Gastroesophageal sphincter (tissue), 3 donors: ENCODE data around the gene MAN1C1.

Source experiments
- CTCF ChIP-seq, 4 experiments: fragments of 200-600 bp in 2 of 4; fragments of 450-650 bp in 2 of 4; sonication (generic) in 1 of 4; IDR thresholded peaks; one replicate each; pipeline ENCODE4 v1.5.1; 2017 to 2019; ENCODE audit warnings: antibody characterized with exemption in 4 of 4, mild to moderate bottlenecking in 2 of 4, moderate library complexity in 2 of 4
- POLR2A ChIP-seq, 2 donors: fragments of 450-650 bp; IDR thresholded peaks; one replicate each; pipeline ENCODE4 v1.6.1; 2017; ENCODE audit warnings: antibody characterized with exemption in 2 of 2, mild to moderate bottlenecking in 2 of 2, moderate library complexity in 1 of 2
- POLR2AphosphoS5 ChIP-seq: sonication (generic); formaldehyde crosslinking; IDR thresholded peaks from one replicate; pipeline ENCODE4 v1.6.1; 2017; ENCODE audit warnings: antibody characterized with exemption

GRCh38 chr1:25742316-25742715 is 125.7 kb downstream of the MAN1C1 start:
- TF ChIP-seq CTCF (IDR thresholded peaks at IDR 0.05) (no peak), POLR2A (IDR thresholded peaks at IDR 0.05) (no peak), POLR2AphosphoS5 (no peak)
